Aorta (tissue), 5 donors: ENCODE results near the gene FNIP2. TPM values are rescaled to one million over a fixed set of nuclear protein-coding genes. Genes with fewer than 3 reads are reported as not detected.

ENCODE experiments used
- ATAC-seq: fragments of 200-7000 bp; cut with Tn5 transposase; one replicate; pipeline ENCODE4 v1.9.1; 2022; ENCODE audit warnings: moderate library complexity; ENCODE audit not compliant: low FRiP score
- DNase-seq, 2 donors: peaks; one replicate each; pipeline ENCODE4 v3.0.0-alpha.2; 2020
- H3K27ac ChIP-seq, 2 donors: one replicate each; pipeline ENCODE4 v1.5.1; 2013; ENCODE audit warnings: low read length in 2 of 2, mild to moderate bottlenecking in 2 of 2, moderate library complexity in 2 of 2, control low read depth in 1 of 2, inconsistent platforms in 1 of 2, low read depth in 1 of 2
- H3K27me3 ChIP-seq, 2 donors: one replicate each; pipeline ENCODE4 v1.6.1; 2013; ENCODE audit warnings: control low read depth in 1 of 2, low read length in 1 of 2, mild to moderate bottlenecking in 1 of 2, moderate library complexity in 1 of 2; ENCODE audit not compliant: insufficient read depth in 2 of 2, control insufficient read depth in 1 of 2
- H3K36me3 ChIP-seq, 2 donors: one replicate each; pipeline ENCODE4 v1.6.1; 2013; ENCODE audit warnings: control low read depth in 1 of 2, low read length in 1 of 2, mild to moderate bottlenecking in 1 of 2; ENCODE audit not compliant: insufficient read depth in 2 of 2, control insufficient read depth in 1 of 2
- H3K4me1 ChIP-seq, 2 donors: one replicate each; pipeline ENCODE4 v1.6.1; 2013; ENCODE audit warnings: low read length in 2 of 2, control low read depth in 1 of 2, mild to moderate bottlenecking in 1 of 2, moderate library complexity in 1 of 2; ENCODE audit not compliant: insufficient read depth in 2 of 2, control insufficient read depth in 1 of 2
- H3K4me3 ChIP-seq, 2 donors: one replicate each; pipeline ENCODE4 v1.5.1; 2013; ENCODE audit warnings: low read length in 2 of 2, control low read depth in 1 of 2, mild to moderate bottlenecking in 1 of 2
- H3K9me3 ChIP-seq: one replicate; pipeline ENCODE4 v1.6.1; 2013; ENCODE audit warnings: mild to moderate bottlenecking, low read length; ENCODE audit not compliant: control insufficient read depth
- WGBS, 2 donors: extraction: QIAGEN DNeasy Blood & Tissue Kit; methylation state at CpG; one replicate each; pipeline ENCODE4 v1.1.7; 2013; 5-methylcytosine and 5-hydroxymethylcytosine counted together
- intact Hi-C, 2 donors: fragments of 100-400 bp; cut with DNase I; formaldehyde crosslinking; loops; one replicate each; pipeline versions ENCODE4 v1.14.2 to v1.15.0; 2022
- polyA plus RNA-seq, 2 donors: library from polyadenylated mRNA; stranded (reverse); fragments of 200-250 nt; gene quantifications; one replicate each; pipeline ENCODE4 v1.2.3, GENCODE V29; 2013
- total RNA-seq, 2 donors: library from RNA; stranded (reverse); fragmentation: NEBNext Ultra II Directional; extraction: Animal tissue kit (Norgen Biotek cat#: 25700); gene quantifications; one replicate each; pipeline ENCODE4 v1.2.1, GENCODE V29; 2021
- donor health status: healthy with polysubstance abuse.
- donor health status: Bipolar disorder and iron deficiency.
- donor health status: DM: no; HTN: no; CAD: no.
- donor health status: DM: no; HTN: no; CAD: no.
- donor health status: DM: yes; HTN: yes; CAD: no.

FNIP2 gene
- total and polyA plus RNA-seq, 4 donors: 17.3 to 97.8 (median 44.2) TPM

- peak overlapping the region; percentile 32 to 91 for H3K27ac ChIP-seq
- ATAC-seq (peak; percentile 62), DNase-seq (peak; percentile 66 to 83)
- peaks cover 2 to 9% of the 10 kb centered on the region in 2 donors for H3K4me1 ChIP-seq
- intact Hi-C loops: loop anchor here (5.0 kb wide), 2 partner anchors 53 to 83 kb away; no protein-coding TSS in a partner anchor
- no peaks in the 10 kb centered on the region for H3K9me3 ChIP-seq
- peak overlapping the region; percentile 85 to 89 for H3K4me3 ChIP-seq
- H3K36me3 ChIP-seq: no peaks in the 10 kb centered on the region
- WGBS, 2 donors: 0 to 1% methylated on average over 32 to 49 of the region's 49 CpGs
- H3K27me3 ChIP-seq: no peaks in the 10 kb centered on the region
Observed at GRCh38 chr4:158769175-158769921, 522 bp downstream of the FNIP2 start.

- WGBS, 2 donors: 59 to 73% methylated on average over 5 of the region's 5 CpGs
- Histone ChIP-seq H3K4me1 (peaks cover 2 to 11% of the 10 kb centered on the region in 2 donors), H3K4me3 (peak overlapping the region in 1 of 2 donors; percentile 49), H3K27ac (no peak overlapping the region), H3K9me3 (no peaks in the 10 kb centered on the region), H3K36me3 (no peaks in the 10 kb centered on the region), H3K27me3 (no peaks in the 10 kb centered on the region)
- DNase-seq: no peak
- intact Hi-C loops: loop anchor here in 1 of 2 donors (5.0 kb wide), 2 partner anchors 38 to 42 kb away; no protein-coding TSS in a partner anchor
- no peak for ATAC-seq
Observed at GRCh38 chr4:158770671-158771070, 1.8 kb downstream of the FNIP2 start.

GRCh38 chr4:158771776-158772175, 3.0 kb downstream of the FNIP2 start:
- intact Hi-C loops: loop anchor here in 1 of 2 donors (5.0 kb wide), 2 partner anchors 39 to 41 kb away; no protein-coding TSS in a partner anchor
- Histone ChIP-seq H3K36me3 (no peaks in the 10 kb centered on the region), H3K27ac (no peak overlapping the region), H3K4me3 (peak overlapping the region in 1 of 2 donors; percentile 10), H3K9me3 (no peaks in the 10 kb centered on the region), H3K27me3 (no peaks in the 10 kb centered on the region), H3K4me1 (peaks cover 4 to 11% of the 10 kb centered on the region in 2 donors)
- 4 to 5% methylated on average over 2 of the region's 2 CpGs for WGBS, 2 donors
- DNase-seq (no peak), ATAC-seq (no peak)

GRCh38 chr4:158775091-158775651, 6.3 kb downstream of the FNIP2 start:
- Histone ChIP-seq H3K9me3 (no peaks in the 10 kb centered on the region), H3K4me3 (no peak overlapping the region), H3K4me1 (peaks cover 4 to 15% of the 10 kb centered on the region in 2 donors), H3K36me3 (no peaks in the 10 kb centered on the region), H3K27ac (peak overlapping the region in 1 of 2 donors; percentile 89), H3K27me3 (no peaks in the 10 kb centered on the region)
- peak; percentile 87 for ATAC-seq
- no peak for DNase-seq
- 0 to 3% methylated on average over 1 of the region's 1 CpG for WGBS, 2 donors
- intact Hi-C loops: no loop called here

- Histone ChIP-seq H3K27me3 (no peaks in the 10 kb centered on the region), H3K4me1 (peaks cover 2 to 15% of the 10 kb centered on the region in 2 donors), H3K36me3 (no peaks in the 10 kb centered on the region), H3K4me3 (no peak overlapping the region), H3K9me3 (no peaks in the 10 kb centered on the region), H3K27ac (peak overlapping the region in 1 of 2 donors; percentile 57)
- WGBS, 2 donors: 50 to 64% methylated on average over 1 of the region's 1 CpG
- DNase-seq (no peak), ATAC-seq (no peak)
- intact Hi-C loops: no loop called here
Observed at GRCh38 chr4:158776106-158776505, 7.3 kb downstream of the FNIP2 start.

GRCh38 chr4:158777423-158778155, 8.8 kb downstream of the FNIP2 start:
- intact Hi-C loops: no loop called here
- no peak overlapping the region for H3K4me3 ChIP-seq
- H3K9me3 ChIP-seq: no peaks in the 10 kb centered on the region
- no peak overlapping the region for H3K27ac ChIP-seq
- WGBS, 2 donors: 66 to 85% methylated on average over 6 of the region's 6 CpGs
- H3K4me1 ChIP-seq: peaks cover 3 to 12% of the 10 kb centered on the region in 2 donors
- no peaks in the 10 kb centered on the region for H3K36me3 ChIP-seq
- DNase-seq: no peak
- no peak for ATAC-seq
- H3K27me3 ChIP-seq: no peaks in the 10 kb centered on the region

- Histone ChIP-seq H3K4me1 (peaks cover 5 to 13% of the 10 kb centered on the region in 2 donors), H3K9me3 (no peaks in the 10 kb centered on the region), H3K27ac (no peak overlapping the region), H3K36me3 (no peaks in the 10 kb centered on the region), H3K27me3 (no peaks in the 10 kb centered on the region), H3K4me3 (no peak overlapping the region)
- 64% methylated on average over 2 of the region's 2 CpGs for WGBS, 2 donors
- intact Hi-C loops: no loop called here
- ATAC-seq (no peak), DNase-seq (no peak)
Observed at GRCh38 chr4:158778156-158778711, 9.4 kb downstream of the FNIP2 start.

- peaks cover 9 to 15% of the 10 kb centered on the region in 2 donors for H3K4me1 ChIP-seq
- H3K27ac ChIP-seq: no peak overlapping the region
- ATAC-seq: no peak
- H3K36me3 ChIP-seq: no peaks in the 10 kb centered on the region
- DNase-seq: no peak
- no peak overlapping the region for H3K4me3 ChIP-seq
- 73 to 84% methylated on average over 4 of the region's 4 CpGs for WGBS, 2 donors
- no peaks in the 10 kb centered on the region for H3K27me3 ChIP-seq
- no peaks in the 10 kb centered on the region for H3K9me3 ChIP-seq
- intact Hi-C loops: no loop called here
Observed at GRCh38 chr4:158778712-158779111, 9.9 kb downstream of the FNIP2 start.
